Endodermal cell (in vitro differentiated cells): Measurements from ENCODE around the gene SUGCT. TPM values are rescaled to one million over a fixed set of nuclear protein-coding genes. Genes with fewer than 3 reads are reported as not detected.

ENCODE experiments used
- DNase-seq: peaks from one replicate; pipeline ENCODE4 v3.0.0-alpha.2; 2017
- H3K27ac ChIP-seq: 2 replicates; pipeline ENCODE4 v1.5.1; 2013; ENCODE audit warnings: mild to moderate bottlenecking, low read depth, low read length, moderate library complexity
- H3K27me3 ChIP-seq: 2 replicates; pipeline ENCODE4 v1.6.1; 2013; ENCODE audit warnings: mild to moderate bottlenecking, low read length, moderate library complexity; ENCODE audit not compliant: insufficient read depth, control insufficient read depth, poor library complexity, severe bottlenecking
- H3K36me3 ChIP-seq: 2 replicates; pipeline ENCODE4 v1.7.0; 2013; ENCODE audit warnings: mild to moderate bottlenecking, low read length, moderate library complexity; ENCODE audit not compliant: control insufficient read depth, insufficient read depth
- H3K4me1 ChIP-seq: one replicate; pipeline ENCODE4 v1.7.0; 2013; ENCODE audit warnings: low read length; ENCODE audit not compliant: control insufficient read depth, insufficient read depth
- H3K4me3 ChIP-seq: 2 replicates; pipeline ENCODE4 v1.5.1; 2013; ENCODE audit warnings: mild to moderate bottlenecking, low read length, moderate library complexity
- H3K9ac ChIP-seq: 2 replicates; pipeline ENCODE4 v1.6.1; 2013; ENCODE audit warnings: mild to moderate bottlenecking, low read length, moderate library complexity; ENCODE audit not compliant: poor library complexity, severe bottlenecking; ENCODE audit errors: extremely low read depth
- H3K9me3 ChIP-seq: 2 replicates; pipeline ENCODE4 v1.6.1; 2013; ENCODE audit warnings: mild to moderate bottlenecking, low read length, moderate library complexity; ENCODE audit not compliant: control insufficient read depth
- H3K27ac Mint-ChIP-seq: 2 replicates; pipeline ENCODE4 v1.8.0; 2020; ENCODE audit warnings: mixed read lengths
- H3K27me3 Mint-ChIP-seq: 2 replicates; pipeline ENCODE4 v1.8.0; 2021; ENCODE audit warnings: mild to moderate bottlenecking, mixed read lengths; ENCODE audit not compliant: insufficient read depth
- H3K36me3 Mint-ChIP-seq: 2 replicates; pipeline ENCODE4 v1.8.0; 2020; ENCODE audit warnings: low read depth, mixed read lengths
- H3K4me1 Mint-ChIP-seq: 2 replicates; pipeline ENCODE4 v1.8.0; 2020; ENCODE audit warnings: mixed read lengths
- H3K4me3 Mint-ChIP-seq: 2 replicates; pipeline ENCODE4 v1.8.0; 2020; ENCODE audit warnings: mild to moderate bottlenecking, moderate library complexity, mixed read lengths
- H3K9me3 Mint-ChIP-seq: 2 replicates; pipeline ENCODE4 v1.8.0; 2020; ENCODE audit warnings: mild to moderate bottlenecking, mixed read lengths
- WGBS, 2 experiments: methylation state at CpG; one replicate each; pipeline versions ENCODE4 v1.1.5 to v1.1.7; 2013; ENCODE audit warnings: missing lambda C conversion rate in 2 of 2, mixed read lengths in 1 of 2; ENCODE audit not compliant: insufficient coverage in 1 of 2, insufficient read length in 1 of 2; 5-methylcytosine and 5-hydroxymethylcytosine counted together
- total RNA-seq, 2 donors: library from RNA; stranded (reverse); fragmentation: NEBNext Ultra II Directional in 1 of 2; extraction: Animal tissue kit (Norgen Biotek cat#: 25700) in 1 of 2; gene quantifications; 2 replicates in 1 of 2; 3 replicates in 1 of 2; pipeline ENCODE4 v1.2.1, GENCODE V29; 2021
- TF ChIP-seq, protein P1 (sequence below): fragments of 200-600 bp; sonication (generic); conservative IDR thresholded peaks from 2 replicates; pipeline ENCODE4 v1.5.0; 2021; ENCODE audit warnings: antibody characterized with exemption, mild to moderate bottlenecking

Gene SUGCT
- total RNA-seq, 2 donors from 2014 or later, result 3.6 to 3.9 TPM

DNA sequence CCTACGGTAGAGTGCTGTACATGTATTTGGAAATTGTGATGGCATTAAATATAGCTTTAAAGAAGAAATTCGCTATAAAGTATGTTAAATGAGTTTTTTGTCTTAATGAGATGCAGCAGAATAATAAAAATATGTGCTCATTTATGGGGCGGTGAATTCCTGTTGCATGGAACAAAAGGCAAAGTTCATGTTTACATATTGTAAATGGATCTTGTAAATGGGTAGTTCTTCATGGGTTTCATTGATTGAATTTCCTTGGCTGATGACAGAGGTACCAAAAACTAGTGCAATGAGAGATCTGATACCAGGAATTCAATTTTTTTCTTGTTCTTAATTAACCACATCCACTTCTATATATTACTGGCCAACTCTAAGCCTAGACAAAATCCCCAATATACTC is 284.2 kb downstream of the SUGCT start:
- Mint-ChIP-seq H3K9me3 (no peaks in the 10 kb centered on the region), H3K4me1 (peaks cover 11% of the 10 kb centered on the region), H3K27me3 (peaks cover 2% of the 10 kb centered on the region), H3K36me3 (no peaks in the 10 kb centered on the region), H3K27ac (no peak overlapping the region), H3K4me3 (no peak overlapping the region)
- Histone ChIP-seq H3K4me1 (no peaks in the 10 kb centered on the region), H3K9me3 (no peaks in the 10 kb centered on the region), H3K27me3 (peaks cover 6% of the 10 kb centered on the region), H3K4me3 (no peak overlapping the region), H3K9ac (no peak overlapping the region), H3K36me3 (no peaks in the 10 kb centered on the region), H3K27ac (no peak overlapping the region)
- WGBS, 2 experiments, result 95 to 100% methylated on average over 2 to 3 of the region's 3 CpGs
- DNase-seq, result no peak
- TF ChIP-seq, protein P1, sequence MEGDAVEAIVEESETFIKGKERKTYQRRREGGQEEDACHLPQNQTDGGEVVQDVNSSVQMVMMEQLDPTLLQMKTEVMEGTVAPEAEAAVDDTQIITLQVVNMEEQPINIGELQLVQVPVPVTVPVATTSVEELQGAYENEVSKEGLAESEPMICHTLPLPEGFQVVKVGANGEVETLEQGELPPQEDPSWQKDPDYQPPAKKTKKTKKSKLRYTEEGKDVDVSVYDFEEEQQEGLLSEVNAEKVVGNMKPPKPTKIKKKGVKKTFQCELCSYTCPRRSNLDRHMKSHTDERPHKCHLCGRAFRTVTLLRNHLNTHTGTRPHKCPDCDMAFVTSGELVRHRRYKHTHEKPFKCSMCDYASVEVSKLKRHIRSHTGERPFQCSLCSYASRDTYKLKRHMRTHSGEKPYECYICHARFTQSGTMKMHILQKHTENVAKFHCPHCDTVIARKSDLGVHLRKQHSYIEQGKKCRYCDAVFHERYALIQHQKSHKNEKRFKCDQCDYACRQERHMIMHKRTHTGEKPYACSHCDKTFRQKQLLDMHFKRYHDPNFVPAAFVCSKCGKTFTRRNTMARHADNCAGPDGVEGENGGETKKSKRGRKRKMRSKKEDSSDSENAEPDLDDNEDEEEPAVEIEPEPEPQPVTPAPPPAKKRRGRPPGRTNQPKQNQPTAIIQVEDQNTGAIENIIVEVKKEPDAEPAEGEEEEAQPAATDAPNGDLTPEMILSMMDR, result no peak

DNA sequence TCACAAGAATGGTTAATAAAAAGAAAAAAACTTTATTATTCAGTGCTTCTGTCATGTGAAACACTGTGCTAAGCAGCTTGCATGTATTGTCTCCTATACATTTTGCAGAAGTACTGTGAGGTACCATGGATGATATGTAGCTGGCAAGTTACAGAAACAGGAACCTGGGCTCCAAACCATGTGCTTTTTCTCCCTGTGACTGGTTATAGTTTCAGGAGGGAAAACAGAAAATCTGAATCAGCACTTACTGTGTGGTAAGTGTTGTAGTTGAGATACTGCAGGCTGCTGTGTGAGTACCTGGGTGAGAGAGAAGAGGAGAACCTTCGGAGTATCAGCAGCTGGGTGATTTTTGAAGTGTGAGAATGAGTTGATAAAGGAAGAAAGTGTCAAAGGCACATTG is 285.0 kb downstream of the SUGCT start:
- Mint-ChIP-seq H3K9me3 (no peaks in the 10 kb centered on the region), H3K27ac (no peak overlapping the region), H3K27me3 (peaks cover 2% of the 10 kb centered on the region), H3K4me1 (peaks cover 11% of the 10 kb centered on the region), H3K4me3 (no peak overlapping the region), H3K36me3 (no peaks in the 10 kb centered on the region)
- no CpG with 5 or more reads among the region's 1 CpG for WGBS, 2 experiments
- no peak for DNase-seq
- Histone ChIP-seq H3K9me3 (no peaks in the 10 kb centered on the region), H3K27ac (no peak overlapping the region), H3K4me3 (no peak overlapping the region), H3K27me3 (peaks cover 6% of the 10 kb centered on the region), H3K36me3 (no peaks in the 10 kb centered on the region), H3K4me1 (no peaks in the 10 kb centered on the region), H3K9ac (no peak overlapping the region)
- TF ChIP-seq, protein P1, result no peak

DNA sequence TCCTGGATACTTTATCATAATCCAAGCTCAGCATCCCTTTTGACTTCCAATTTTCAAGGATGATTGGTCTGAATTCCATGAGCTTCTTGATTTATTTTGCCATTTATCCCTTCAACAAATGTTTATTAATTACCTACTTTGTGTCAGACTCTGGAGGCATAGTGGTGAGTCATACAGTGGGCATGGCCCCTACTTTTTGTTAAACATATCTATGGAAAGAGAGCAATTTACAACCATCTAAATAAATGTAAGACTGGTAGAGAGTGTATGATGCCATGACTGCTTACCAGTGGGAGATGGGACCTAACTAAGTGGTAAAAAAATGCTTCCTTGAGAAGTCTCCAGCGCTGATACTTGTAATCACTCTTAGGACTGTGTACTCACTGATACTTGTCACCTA is 286.6 kb downstream of the SUGCT start:
- Mint-ChIP-seq H3K27me3 (peaks cover 2% of the 10 kb centered on the region), H3K27ac (no peak overlapping the region), H3K4me1 (peaks cover 11% of the 10 kb centered on the region), H3K36me3 (no peaks in the 10 kb centered on the region), H3K4me3 (no peak overlapping the region), H3K9me3 (no peaks in the 10 kb centered on the region)
- Histone ChIP-seq H3K9ac (no peak overlapping the region), H3K9me3 (no peaks in the 10 kb centered on the region), H3K4me3 (no peak overlapping the region), H3K36me3 (no peaks in the 10 kb centered on the region), H3K27me3 (peaks cover 6% of the 10 kb centered on the region), H3K4me1 (no peaks in the 10 kb centered on the region), H3K27ac (no peak overlapping the region)
- whole genome bisulfite sequencing, 2 experiments, result 97 to 100% methylated on average over 1 of the region's 1 CpG
- TF ChIP-seq, protein P1, result no peak
- no peak for DNase-seq
